ENCODE data around the gene TMEM192. TPM values are rescaled to one million over a fixed set of nuclear protein-coding genes. Genes with fewer than 3 reads are reported as not detected.

Gene TMEM192
- total RNA-seq, result 1 to 10 TPM; 8.8 to 9.0 TPM

DNA sequence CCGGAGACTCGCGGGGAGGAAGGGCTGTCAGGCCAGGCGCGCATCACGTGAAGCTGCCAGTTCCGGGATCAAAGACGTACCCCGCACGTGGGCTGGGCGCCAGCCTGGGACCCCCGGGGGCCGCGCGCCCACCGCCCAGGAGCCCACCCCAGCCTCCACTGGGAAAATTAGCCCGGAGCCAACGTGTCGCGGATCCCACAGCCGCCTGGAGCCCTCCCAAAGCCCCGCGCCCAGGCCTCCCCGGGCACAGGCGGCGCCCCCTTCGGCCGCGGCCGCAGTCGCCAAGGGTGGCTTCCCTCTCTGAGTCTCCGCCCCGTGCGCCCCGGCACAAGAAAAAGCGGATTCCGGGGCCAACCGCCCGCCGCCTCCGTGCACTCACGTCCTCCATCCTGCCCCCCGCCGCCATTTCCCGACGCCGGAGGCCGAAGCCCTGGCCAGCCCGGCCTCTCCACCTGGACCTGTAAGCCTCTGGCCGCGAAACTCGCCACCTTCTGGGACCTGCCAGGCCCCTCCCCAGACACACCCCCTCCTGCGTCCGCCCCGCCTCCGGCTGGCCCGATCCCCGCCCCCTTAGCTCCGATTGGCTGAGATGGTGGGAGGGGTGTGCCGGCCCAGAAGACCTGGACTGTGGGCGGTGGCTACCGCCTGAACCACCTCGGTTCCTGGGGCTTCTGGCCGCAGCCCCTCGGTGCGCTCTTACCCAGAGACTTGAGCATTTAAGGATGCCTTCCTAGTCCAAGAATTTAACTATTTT is at the start of gene TMEM192:
Gene TMEM192, minus strand, starts transcription at position 493 of the 754 bp plus-strand sequence. Its CDS starts 87 bp downstream, at position 406.
- peaks cover 14% of the 10 kb centered on the region for H3K4me1 Mint-ChIP-seq (ENCODE audit: low read depth)
- DNase-seq, result peak; percentile 95
- intact Hi-C loops (cut with micrococcal nuclease), result loop anchor here (1.0 to 10.0 kb wide), 5 partner anchors 96 to 1618 kb away; partner anchors contain the start of genes MSMO1 and TMA16
- ChIA-PET CTCF (interaction anchor here (0.6 to 3.1 kb wide), 29 partner anchors 9 to 381 kb away, joined by 3 to 22 read pairs (median 4); partner anchors contain the start of gene MSMO1), POLR2A (interaction anchor here (1.6 kb wide), 1 partner anchor 304 kb away, joined by 3 read pairs; no protein-coding TSS in a partner anchor)
- H3K4me3 Mint-ChIP-seq, result peak within 1 kb of the TSS; percentile 93
- H3K27me3 Mint-ChIP-seq, result no peaks in the 10 kb centered on the region
- no peaks in the 10 kb centered on the region for H3K9me3 Mint-ChIP-seq
- peak within 1 kb of the TSS; percentile 89 for H3K27ac Mint-ChIP-seq
- H3K36me3 Mint-ChIP-seq, result no peaks in the 10 kb centered on the region

DNA sequence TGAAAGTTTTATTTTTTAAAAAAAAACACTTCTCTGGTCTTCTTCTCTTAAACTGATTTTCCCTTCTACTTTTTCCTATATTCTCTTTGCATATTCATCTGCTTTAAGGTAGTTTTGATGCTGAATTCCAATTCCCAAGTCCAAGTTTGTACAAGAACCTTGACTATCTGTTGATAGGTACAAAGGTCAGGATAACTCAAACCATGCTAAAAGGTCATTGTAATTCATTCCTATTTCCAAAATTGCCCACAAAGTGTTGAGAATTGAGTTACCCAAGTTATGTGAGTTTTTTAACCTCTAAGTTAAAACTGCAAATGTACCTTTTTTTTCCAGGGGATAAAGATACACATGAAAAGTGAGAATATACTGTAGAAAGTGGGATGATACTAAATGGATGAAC is 46.1 kb upstream of the TMEM192 start:
- no peaks in the 10 kb centered on the region for H3K4me1 Mint-ChIP-seq (ENCODE audit: low read depth)
- peaks cover 11% of the 10 kb centered on the region for H3K9me3 Mint-ChIP-seq
- H3K27ac Mint-ChIP-seq, result no peak overlapping the region
- H3K36me3 Mint-ChIP-seq, result no peaks in the 10 kb centered on the region
- ChIA-PET CTCF (no interaction called here), POLR2A (no interaction called here)
- no peak for DNase-seq
- H3K4me3 Mint-ChIP-seq, result no peak overlapping the region
- intact Hi-C loops (cut with micrococcal nuclease), result no loop called here
- peaks cover 16% of the 10 kb centered on the region for H3K27me3 Mint-ChIP-seq

DNA sequence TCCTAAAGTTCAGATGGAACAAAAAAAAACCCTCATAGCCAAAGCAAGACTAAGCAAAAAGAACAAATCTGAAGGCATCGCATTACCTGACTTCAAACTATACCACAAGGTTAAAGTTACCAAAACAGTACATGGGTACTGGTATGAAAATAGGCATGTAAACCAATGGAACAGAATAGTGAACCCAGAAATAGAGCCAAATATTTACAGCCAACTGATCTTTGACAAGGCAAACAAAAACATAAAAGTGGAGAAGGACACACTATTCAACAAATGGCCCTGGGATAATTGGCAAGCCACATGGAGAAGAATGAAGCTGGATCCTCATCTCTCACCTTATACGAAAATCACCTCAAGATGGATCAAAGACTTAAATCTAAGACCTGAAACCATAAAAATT is 44.2 kb upstream of the TMEM192 start:
- Mint-ChIP-seq H3K27ac (no peak overlapping the region), H3K4me3 (no peak overlapping the region), H3K27me3 (peaks cover 22% of the 10 kb centered on the region), H3K9me3 (peaks cover 11% of the 10 kb centered on the region), H3K36me3 (no peaks in the 10 kb centered on the region), H3K4me1 (ENCODE audit: low read depth) (no peaks in the 10 kb centered on the region)
- no peak for DNase-seq
- intact Hi-C loops (cut with micrococcal nuclease), result no loop called here
- ChIA-PET POLR2A (no interaction called here), CTCF (no interaction called here)

DNA sequence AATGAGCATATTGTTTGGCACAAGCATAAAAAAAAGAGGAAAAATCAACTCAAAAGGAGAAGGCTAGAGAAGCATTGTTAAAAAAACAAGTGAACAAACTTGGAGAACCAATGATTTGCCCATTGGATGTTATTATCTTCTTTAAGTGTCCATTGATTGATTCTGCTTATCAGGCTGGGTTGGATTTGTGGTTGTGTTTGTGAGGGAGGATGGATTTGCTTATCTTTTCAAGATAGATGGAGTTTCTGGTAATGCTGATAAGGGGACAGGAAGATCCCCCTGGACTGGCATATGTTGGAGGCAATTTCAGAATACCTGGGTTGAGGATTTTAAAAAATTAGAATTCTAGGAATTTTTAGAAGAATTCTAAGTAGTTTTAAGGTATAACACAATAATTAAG is 41.8 kb upstream of the TMEM192 start:
- no peak overlapping the region for H3K27ac Mint-ChIP-seq
- POLR2A ChIA-PET, result no interaction called here
- CTCF ChIA-PET, result no interaction called here
- H3K4me3 Mint-ChIP-seq, result no peak overlapping the region
- H3K9me3 Mint-ChIP-seq, result peaks cover 11% of the 10 kb centered on the region
- H3K4me1 Mint-ChIP-seq (ENCODE audit: low read depth), result no peaks in the 10 kb centered on the region
- intact Hi-C loops (cut with micrococcal nuclease), result no loop called here
- H3K27me3 Mint-ChIP-seq, result peaks cover 28% of the 10 kb centered on the region
- DNase-seq, result no peak
- no peaks in the 10 kb centered on the region for H3K36me3 Mint-ChIP-seq

DNA sequence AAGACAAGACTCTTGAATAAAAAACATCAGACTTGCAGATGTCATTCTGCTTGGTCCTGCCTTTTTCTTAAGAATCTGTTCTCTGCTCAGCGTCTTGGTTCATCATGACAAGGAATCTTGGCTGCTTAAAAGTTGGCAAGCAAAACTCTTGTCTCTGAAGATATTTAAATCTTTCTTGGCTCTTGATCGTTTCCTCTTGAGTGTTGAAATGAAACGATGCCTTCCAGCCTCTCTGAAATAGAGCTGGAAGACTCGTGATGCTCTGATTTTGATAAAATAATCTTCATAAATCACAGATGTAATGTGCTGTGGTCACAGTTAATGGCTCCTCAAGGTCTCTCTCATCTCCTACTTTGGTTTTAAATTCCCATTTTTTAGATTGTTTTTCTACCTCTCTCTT is 39.9 kb upstream of the TMEM192 start:
- no peak for DNase-seq
- Mint-ChIP-seq H3K36me3 (no peaks in the 10 kb centered on the region), H3K4me3 (no peak overlapping the region), H3K9me3 (peaks cover 9% of the 10 kb centered on the region), H3K4me1 (ENCODE audit: low read depth) (no peaks in the 10 kb centered on the region), H3K27ac (no peak overlapping the region), H3K27me3 (peaks cover 26% of the 10 kb centered on the region)
- intact Hi-C loops (cut with micrococcal nuclease), result no loop called here
- ChIA-PET CTCF (no interaction called here), POLR2A (no interaction called here)

DNA sequence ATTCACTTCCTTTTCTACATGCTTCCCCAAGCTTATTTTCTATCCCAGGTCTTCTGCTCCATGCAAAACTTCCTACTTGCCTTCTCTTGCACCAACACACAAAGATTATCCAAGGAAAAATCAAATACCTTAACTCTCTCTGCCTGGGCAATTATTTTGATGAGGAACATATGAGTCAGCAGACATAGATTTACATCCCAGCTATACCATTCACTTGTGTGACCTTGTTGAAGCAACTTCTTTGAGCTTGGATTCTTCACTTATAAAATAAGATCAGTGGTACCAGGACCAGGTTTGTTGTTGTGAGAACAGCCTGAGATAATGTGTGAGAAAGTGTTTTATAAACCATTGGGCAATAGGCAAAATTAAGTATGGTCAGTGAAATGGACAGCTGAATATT is 39.1 kb upstream of the TMEM192 start:
- no peaks in the 10 kb centered on the region for H3K4me1 Mint-ChIP-seq (ENCODE audit: low read depth)
- H3K27me3 Mint-ChIP-seq, result peaks cover 26% of the 10 kb centered on the region
- H3K9me3 Mint-ChIP-seq, result peaks cover 2% of the 10 kb centered on the region
- ChIA-PET CTCF (no interaction called here), POLR2A (no interaction called here)
- no peak overlapping the region for H3K27ac Mint-ChIP-seq
- DNase-seq, result no peak
- no peak overlapping the region for H3K4me3 Mint-ChIP-seq
- H3K36me3 Mint-ChIP-seq, result no peaks in the 10 kb centered on the region
- intact Hi-C loops (cut with micrococcal nuclease), result no loop called here

DNA sequence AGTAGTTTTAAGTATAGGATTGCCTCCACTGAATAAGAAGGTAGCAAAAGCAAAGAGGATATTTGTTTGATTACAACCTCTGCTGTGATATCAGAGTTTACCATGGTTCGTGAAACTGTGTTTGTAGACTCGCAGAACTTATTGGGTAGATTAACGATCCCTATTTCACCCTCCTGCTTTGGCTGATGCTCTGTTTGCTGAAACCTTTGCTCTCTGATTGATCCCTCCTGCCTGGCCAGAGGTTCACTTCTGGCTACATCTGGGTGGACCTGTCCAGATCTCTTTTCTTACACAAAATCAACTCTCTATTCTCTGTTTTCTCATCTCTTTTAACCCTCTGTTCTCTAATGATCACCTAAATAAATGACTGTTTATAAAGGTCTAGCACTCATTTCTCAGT is 37.9 kb upstream of the TMEM192 start:
- POLR2A ChIA-PET, result no interaction called here
- H3K27me3 Mint-ChIP-seq, result peaks cover 25% of the 10 kb centered on the region
- CTCF ChIA-PET, result no interaction called here
- H3K4me1 Mint-ChIP-seq (ENCODE audit: low read depth), result no peaks in the 10 kb centered on the region
- DNase-seq, result no peak
- H3K36me3 Mint-ChIP-seq, result no peaks in the 10 kb centered on the region
- intact Hi-C loops (cut with micrococcal nuclease), result no loop called here
- H3K9me3 Mint-ChIP-seq, result peaks cover 2% of the 10 kb centered on the region
- H3K27ac Mint-ChIP-seq, result no peak overlapping the region
- H3K4me3 Mint-ChIP-seq, result no peak overlapping the region

DNA sequence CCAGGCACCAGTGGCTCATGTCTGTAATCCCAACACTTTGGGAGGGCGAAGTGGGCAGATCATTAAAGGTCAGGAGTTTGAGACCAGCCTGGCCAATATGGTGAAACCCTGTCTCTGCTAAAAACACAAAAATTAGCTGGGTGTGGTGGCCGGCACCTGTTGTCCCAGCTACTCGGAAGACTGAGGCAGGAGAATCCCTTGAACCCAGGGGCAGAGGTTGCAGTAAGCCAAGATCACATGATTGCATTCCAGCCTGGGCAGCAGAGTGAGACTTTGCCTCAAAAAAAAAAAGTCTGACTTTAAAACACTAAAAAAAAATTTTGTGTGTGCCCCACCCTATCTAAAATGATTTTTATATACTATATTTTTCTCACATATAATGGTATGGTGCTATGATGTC is 26.2 kb upstream of the TMEM192 start:
- no peaks in the 10 kb centered on the region for H3K4me1 Mint-ChIP-seq (ENCODE audit: low read depth)
- no peaks in the 10 kb centered on the region for H3K36me3 Mint-ChIP-seq
- no peak for DNase-seq
- H3K27me3 Mint-ChIP-seq, result peaks cover 12% of the 10 kb centered on the region
- intact Hi-C loops (cut with micrococcal nuclease), result no loop called here
- no peak overlapping the region for H3K27ac Mint-ChIP-seq
- ChIA-PET CTCF (interaction anchor here (1.3 kb wide), 1 partner anchor 8 kb away, joined by 4 read pairs; no protein-coding TSS in a partner anchor), POLR2A (no interaction called here)
- H3K4me3 Mint-ChIP-seq, result no peak overlapping the region
- H3K9me3 Mint-ChIP-seq, result no peaks in the 10 kb centered on the region

DNA sequence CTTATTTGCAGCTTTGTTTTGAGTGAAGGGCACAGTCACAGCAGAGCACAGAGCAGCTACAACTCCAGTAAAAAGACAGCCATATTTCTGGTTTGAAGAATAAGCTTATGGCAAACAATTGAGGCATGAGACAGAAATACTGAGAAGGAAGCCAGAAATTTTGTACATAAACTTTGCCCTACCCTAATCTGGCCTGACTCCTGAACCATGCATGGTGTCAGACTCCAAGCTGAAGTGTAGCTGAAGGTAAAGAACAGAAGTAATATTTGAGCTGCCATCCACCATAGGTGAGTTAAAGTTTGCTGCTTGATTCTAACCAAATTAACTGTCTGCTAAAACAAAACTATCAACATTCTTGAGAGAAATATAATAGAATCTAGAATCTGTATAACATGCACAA is 24.5 kb upstream of the TMEM192 start:
- DNase-seq, result no peak
- Mint-ChIP-seq H3K27me3 (peaks cover 18% of the 10 kb centered on the region), H3K27ac (no peak overlapping the region), H3K4me1 (ENCODE audit: low read depth) (no peaks in the 10 kb centered on the region), H3K4me3 (no peak overlapping the region), H3K36me3 (no peaks in the 10 kb centered on the region), H3K9me3 (no peaks in the 10 kb centered on the region)
- ChIA-PET CTCF (interaction anchor here (1.0 kb wide), 1 partner anchor 24 kb away, joined by 3 read pairs; no protein-coding TSS in a partner anchor), POLR2A (no interaction called here)
- intact Hi-C loops (cut with micrococcal nuclease), result no loop called here

DNA sequence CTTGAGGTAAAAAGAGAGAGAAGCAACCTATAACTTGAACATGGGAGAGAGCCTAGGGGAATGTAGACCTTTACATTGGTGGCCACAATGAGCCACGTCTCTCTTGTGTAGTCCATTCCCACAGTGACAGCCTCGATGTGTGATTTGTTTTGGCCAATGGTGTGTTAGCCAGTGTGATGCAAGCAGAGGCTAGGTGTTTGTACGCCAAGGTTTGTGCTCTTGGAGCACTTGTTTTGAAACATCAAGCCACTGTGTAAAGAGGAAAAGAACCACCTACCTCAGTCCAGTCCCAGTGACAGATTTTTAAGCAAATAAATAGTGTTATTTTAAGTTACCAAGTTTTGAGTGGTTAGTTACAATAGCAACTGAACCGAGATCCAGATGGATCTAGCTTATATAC is 23.9 kb upstream of the TMEM192 start:
- H3K9me3 Mint-ChIP-seq, result no peaks in the 10 kb centered on the region
- no peak overlapping the region for H3K4me3 Mint-ChIP-seq
- H3K27ac Mint-ChIP-seq, result no peak overlapping the region
- H3K4me1 Mint-ChIP-seq (ENCODE audit: low read depth), result no peaks in the 10 kb centered on the region
- ChIA-PET POLR2A (no interaction called here), CTCF (interaction anchor here (1.0 kb wide), 1 partner anchor 23 kb away, joined by 3 read pairs; no protein-coding TSS in a partner anchor)
- H3K27me3 Mint-ChIP-seq, result peaks cover 18% of the 10 kb centered on the region
- H3K36me3 Mint-ChIP-seq, result no peaks in the 10 kb centered on the region
- intact Hi-C loops (cut with micrococcal nuclease), result no loop called here
- DNase-seq, result no peak

DNA sequence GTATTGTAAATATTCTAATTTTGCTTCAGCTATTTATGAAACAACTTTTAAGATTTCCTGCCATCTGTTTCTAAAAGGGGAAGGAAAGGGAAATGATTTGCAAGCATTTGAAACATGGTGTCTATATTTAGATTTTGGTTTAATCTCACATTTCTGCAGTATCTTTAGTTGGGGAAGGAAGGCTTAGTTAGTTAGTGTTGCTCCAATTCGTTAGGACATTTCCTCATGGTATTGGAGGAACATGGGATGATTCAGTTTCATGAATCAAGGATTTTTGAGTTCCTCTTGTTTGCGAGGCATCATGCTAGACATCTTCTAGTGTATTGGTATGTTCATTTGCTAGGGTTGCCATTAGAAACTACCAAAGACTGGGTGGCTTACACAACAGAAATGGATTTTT is 20.5 kb upstream of the TMEM192 start:
- no peak overlapping the region for H3K4me3 Mint-ChIP-seq
- ChIA-PET CTCF (interaction anchor here (0.6 to 5.1 kb wide), 7 partner anchors 20 to 332 kb away, joined by 3 to 55 read pairs (median 16); partner anchors contain the start of genes MSMO1 and TMEM192), POLR2A (no interaction called here)
- no peak overlapping the region for H3K27ac Mint-ChIP-seq
- H3K27me3 Mint-ChIP-seq, result peaks cover 18% of the 10 kb centered on the region
- H3K4me1 Mint-ChIP-seq (ENCODE audit: low read depth), result no peaks in the 10 kb centered on the region
- no peak for DNase-seq
- intact Hi-C loops (cut with micrococcal nuclease), result loop anchor here (5.0 kb wide), 1 partner anchor 74 kb away; the partner anchor contains the start of gene KLHL2
- no peaks in the 10 kb centered on the region for H3K36me3 Mint-ChIP-seq
- H3K9me3 Mint-ChIP-seq, result no peaks in the 10 kb centered on the region

DNA sequence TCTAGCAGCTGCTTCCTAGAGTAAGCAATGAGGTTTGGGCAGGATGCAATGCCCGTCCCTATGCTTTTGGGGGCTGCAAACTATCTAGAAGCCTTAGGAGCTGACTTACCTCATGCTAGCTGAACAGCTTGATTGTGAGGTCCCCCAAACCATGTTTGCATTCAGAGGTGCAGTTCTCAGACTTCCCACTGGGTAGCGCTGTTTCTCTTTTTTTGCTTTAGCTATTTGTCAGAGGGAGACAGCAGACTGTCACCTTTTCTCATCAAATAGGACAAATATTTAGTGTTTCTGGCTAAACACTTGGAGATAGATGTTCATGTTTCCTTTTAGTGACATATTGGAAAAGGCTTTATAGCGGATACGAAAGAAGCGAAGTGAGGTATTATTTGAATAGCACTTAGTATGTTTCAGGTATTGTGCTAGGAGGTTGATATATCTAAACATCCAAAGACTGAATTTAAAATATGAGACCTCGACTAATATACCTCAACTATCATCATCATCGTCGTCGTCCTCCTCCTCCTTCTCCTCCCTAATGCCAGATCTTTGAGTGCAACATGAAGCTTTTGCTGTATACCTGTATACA is 18.7 kb upstream of the TMEM192 start:
- H3K36me3 Mint-ChIP-seq, result no peaks in the 10 kb centered on the region
- H3K9me3 Mint-ChIP-seq, result no peaks in the 10 kb centered on the region
- no peak overlapping the region for H3K4me3 Mint-ChIP-seq
- POLR2A ChIA-PET, result no interaction called here
- intact Hi-C loops (cut with micrococcal nuclease), result loop anchor here (1.0 to 5.0 kb wide), 4 partner anchors 76 to 333 kb away; partner anchors contain the start of gene KLHL2
- DNase-seq, result peak; percentile 84
- H3K27ac Mint-ChIP-seq, result no peak overlapping the region
- H3K27me3 Mint-ChIP-seq, result peaks cover 13% of the 10 kb centered on the region
- no peaks in the 10 kb centered on the region for H3K4me1 Mint-ChIP-seq (ENCODE audit: low read depth)
- CTCF ChIA-PET, result interaction anchor here (0.6 to 5.1 kb wide), 58 partner anchors 8 to 409 kb away, joined by 3 to 55 read pairs (median 4); partner anchors contain the start of genes CPE, MSMO1 and TMEM192

All from activated CD4-positive, alpha-beta memory T cell treated with anti-CD3 and anti-CD28 coated beads for 36 hours (primary cell).